Upper lobe of left lung (tissue), 4 donors: ENCODE results near the gene ANK3.

Experiments used
- POLR2A ChIP-seq, 4 donors: fragments of 450-650 bp; IDR thresholded peaks; one replicate each; pipeline ENCODE4 v1.5.1; 2016 to 2017; ENCODE audit warnings: antibody characterized with exemption in 4 of 4, mild to moderate bottlenecking in 2 of 4
- TF ChIP-seq, protein P1 (sequence below), 6 experiments: fragments of 450-650 bp in 4 of 6; fragments of 200-600 bp in 2 of 6; sonication (generic) in 2 of 6; IDR thresholded peaks; one replicate each; pipeline ENCODE4 v1.5.1; 2016 to 2019; ENCODE audit warnings: antibody characterized with exemption in 6 of 6

DNA sequence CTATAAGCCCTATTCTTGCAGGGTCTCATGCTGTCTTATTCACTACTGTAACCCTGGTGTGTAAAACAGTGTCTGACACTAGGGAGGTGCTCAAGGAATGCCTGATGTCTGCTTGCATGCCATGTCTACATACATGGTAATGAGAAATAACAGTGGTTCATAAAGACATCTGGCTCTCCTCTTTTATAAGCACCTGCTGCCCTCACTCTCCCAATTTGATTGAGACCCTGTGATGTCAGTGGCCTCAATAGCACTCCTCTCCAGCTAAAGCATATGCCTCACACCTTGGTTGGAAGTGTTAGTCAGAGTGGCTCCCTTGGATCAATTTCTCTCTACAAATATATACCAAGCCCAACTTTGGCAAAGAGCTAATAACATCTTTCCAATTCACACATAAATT, 30.6 kb downstream of the ANK3 start:
- no peak for TF ChIP-seq POLR2A (IDR thresholded peaks at IDR 0.05)
- TF ChIP-seq, protein P1, sequence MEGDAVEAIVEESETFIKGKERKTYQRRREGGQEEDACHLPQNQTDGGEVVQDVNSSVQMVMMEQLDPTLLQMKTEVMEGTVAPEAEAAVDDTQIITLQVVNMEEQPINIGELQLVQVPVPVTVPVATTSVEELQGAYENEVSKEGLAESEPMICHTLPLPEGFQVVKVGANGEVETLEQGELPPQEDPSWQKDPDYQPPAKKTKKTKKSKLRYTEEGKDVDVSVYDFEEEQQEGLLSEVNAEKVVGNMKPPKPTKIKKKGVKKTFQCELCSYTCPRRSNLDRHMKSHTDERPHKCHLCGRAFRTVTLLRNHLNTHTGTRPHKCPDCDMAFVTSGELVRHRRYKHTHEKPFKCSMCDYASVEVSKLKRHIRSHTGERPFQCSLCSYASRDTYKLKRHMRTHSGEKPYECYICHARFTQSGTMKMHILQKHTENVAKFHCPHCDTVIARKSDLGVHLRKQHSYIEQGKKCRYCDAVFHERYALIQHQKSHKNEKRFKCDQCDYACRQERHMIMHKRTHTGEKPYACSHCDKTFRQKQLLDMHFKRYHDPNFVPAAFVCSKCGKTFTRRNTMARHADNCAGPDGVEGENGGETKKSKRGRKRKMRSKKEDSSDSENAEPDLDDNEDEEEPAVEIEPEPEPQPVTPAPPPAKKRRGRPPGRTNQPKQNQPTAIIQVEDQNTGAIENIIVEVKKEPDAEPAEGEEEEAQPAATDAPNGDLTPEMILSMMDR (IDR thresholded peaks at IDR 0.05): no peak
